OCI-LY1 (cell line): Measurements from ENCODE around the gene CCND2.
A peak's percentile ranks its signal among the peaks of the same experiment; 100 is the strongest.

Experiments used
- H2AFZ ChIP-seq: fragments of 200-600 bp; sonication (generic), shearing (Covaris generic); 2 replicates; pipeline ENCODE4 v1.6.0; 2014; ENCODE audit warnings: antibody characterized with exemption, mild to moderate bottlenecking, low read length
- H3F3A ChIP-seq: fragments of 200-600 bp; sonication (generic), shearing (Covaris generic); 2 replicates; pipeline ENCODE4 v1.6.0; 2014; ENCODE audit warnings: mild to moderate bottlenecking, antibody characterized with exemption, low read length, moderate library complexity; ENCODE audit not compliant: insufficient read depth
- H3K27ac ChIP-seq: fragments of 200-600 bp; sonication (generic); 2 replicates; pipeline ENCODE4 v1.5.1; 2014; ENCODE audit warnings: low read length, mixed run types, mild to moderate bottlenecking, low read depth; ENCODE audit not compliant: poor library complexity, severe bottlenecking
- H3K27me3 ChIP-seq: fragments of 200-600 bp; sonication (generic); 2 replicates; pipeline ENCODE4 v1.6.0; 2014; ENCODE audit warnings: antibody characterized with exemption, mild to moderate bottlenecking, low read length, moderate library complexity; ENCODE audit not compliant: insufficient read depth
- H3K36me3 ChIP-seq: fragments of 200-600 bp; sonication (generic); 2 replicates; pipeline ENCODE4 v1.6.1; 2014; ENCODE audit warnings: mild to moderate bottlenecking, antibody characterized with exemption, low read length, moderate library complexity, mixed read lengths; ENCODE audit not compliant: insufficient read depth
- H3K4me1 ChIP-seq: fragments of 200-600 bp; sonication (generic); 2 replicates; pipeline ENCODE4 v1.5.1; 2014; ENCODE audit warnings: mild to moderate bottlenecking, low read length, moderate library complexity; ENCODE audit not compliant: insufficient read depth, severe bottlenecking
- H3K4me2 ChIP-seq: fragments of 200-600 bp; sonication (generic), shearing (Covaris generic); 2 replicates; pipeline ENCODE4 v1.6.1; 2014; ENCODE audit warnings: low read length
- H3K4me3 ChIP-seq: fragments of 200-600 bp; sonication (generic); 2 replicates; pipeline ENCODE4 v1.5.1; 2014; ENCODE audit warnings: low read length, low read depth, mild to moderate bottlenecking, mixed read lengths; ENCODE audit not compliant: poor library complexity, severe bottlenecking
- H3K79me2 ChIP-seq: fragments of 200-600 bp; shearing (Covaris generic); 2 replicates; pipeline ENCODE4 v1.6.1; 2016; ENCODE audit warnings: mixed run types, low read length, mixed read lengths; ENCODE audit not compliant: insufficient read depth
- H3K9ac ChIP-seq: fragments of 200-600 bp; sonication (generic), shearing (Covaris generic); 2 replicates; pipeline ENCODE4 v1.6.1; 2014; ENCODE audit warnings: mild to moderate bottlenecking, low read length, mixed read lengths
- H3K9me2 ChIP-seq: fragments of 200-600 bp; sonication (generic), shearing (Covaris generic); 2 replicates; pipeline ENCODE4 v1.6.1; 2014; ENCODE audit warnings: low read depth, mild to moderate bottlenecking, low read length, mixed read lengths
- H3K9me3 ChIP-seq: fragments of 200-600 bp; shearing (Covaris generic); 2 replicates; pipeline ENCODE4 v1.6.1; 2014; ENCODE audit warnings: low read length, mixed read lengths
- H4K20me1 ChIP-seq: fragments of 200-600 bp; sonication (generic), shearing (Covaris generic); 2 replicates; pipeline ENCODE4 v1.6.0; 2016; ENCODE audit warnings: mild to moderate bottlenecking, low read length; ENCODE audit not compliant: insufficient read depth
- EZH2 ChIP-seq: fragments of 200-600 bp; sonication (generic), shearing (Covaris generic); IDR thresholded peaks from 2 replicates; pipeline ENCODE4 v1.8.0; 2017; ENCODE audit warnings: borderline replicate concordance, mixed run types, mild to moderate bottlenecking, antibody characterized with exemption, low read length, moderate library complexity, mixed read lengths
- TF ChIP-seq, protein P1 (sequence below): fragments of 200-600 bp; sonication (generic), shearing (Covaris generic); IDR thresholded peaks from 2 replicates; pipeline ENCODE4 v1.5.1; 2017; ENCODE audit warnings: mild to moderate bottlenecking, antibody characterized with exemption, low read length, moderate library complexity, mixed read lengths

Gene CCND2

DNA sequence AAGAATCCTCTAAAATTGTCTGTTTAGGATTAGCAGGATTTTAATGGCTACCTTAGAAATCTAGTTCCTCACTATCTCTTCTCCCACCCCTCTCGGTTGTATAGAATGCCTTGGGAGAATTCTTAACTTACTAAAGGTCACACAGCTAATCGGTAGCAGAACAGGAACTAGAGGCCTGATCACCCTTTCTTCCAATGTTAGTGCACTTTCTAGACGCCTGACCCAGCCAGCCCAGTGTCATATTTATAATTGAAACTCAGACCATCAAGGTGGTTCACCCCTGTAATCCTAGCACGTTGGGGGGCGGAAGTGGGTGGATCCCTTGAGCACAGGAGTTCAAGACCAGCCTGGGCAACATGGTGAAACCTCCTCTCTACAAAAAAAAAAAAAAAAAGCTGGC lies 49.2 kb downstream of the CCND2 start:
- no peak for TF ChIP-seq EZH2
- TF ChIP-seq, protein P1, sequence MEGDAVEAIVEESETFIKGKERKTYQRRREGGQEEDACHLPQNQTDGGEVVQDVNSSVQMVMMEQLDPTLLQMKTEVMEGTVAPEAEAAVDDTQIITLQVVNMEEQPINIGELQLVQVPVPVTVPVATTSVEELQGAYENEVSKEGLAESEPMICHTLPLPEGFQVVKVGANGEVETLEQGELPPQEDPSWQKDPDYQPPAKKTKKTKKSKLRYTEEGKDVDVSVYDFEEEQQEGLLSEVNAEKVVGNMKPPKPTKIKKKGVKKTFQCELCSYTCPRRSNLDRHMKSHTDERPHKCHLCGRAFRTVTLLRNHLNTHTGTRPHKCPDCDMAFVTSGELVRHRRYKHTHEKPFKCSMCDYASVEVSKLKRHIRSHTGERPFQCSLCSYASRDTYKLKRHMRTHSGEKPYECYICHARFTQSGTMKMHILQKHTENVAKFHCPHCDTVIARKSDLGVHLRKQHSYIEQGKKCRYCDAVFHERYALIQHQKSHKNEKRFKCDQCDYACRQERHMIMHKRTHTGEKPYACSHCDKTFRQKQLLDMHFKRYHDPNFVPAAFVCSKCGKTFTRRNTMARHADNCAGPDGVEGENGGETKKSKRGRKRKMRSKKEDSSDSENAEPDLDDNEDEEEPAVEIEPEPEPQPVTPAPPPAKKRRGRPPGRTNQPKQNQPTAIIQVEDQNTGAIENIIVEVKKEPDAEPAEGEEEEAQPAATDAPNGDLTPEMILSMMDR = no peak
- Histone ChIP-seq H2AFZ (no peak overlapping the region), H3K9me3 (no peaks in the 10 kb centered on the region), H3F3A (no peaks in the 10 kb centered on the region), H3K27ac (peak overlapping the region; percentile 80), H3K4me3 (peak overlapping the region; percentile 94), H3K79me2 (peaks cover 11% of the 10 kb centered on the region; the same call in 1 of the 2 replicates), H4K20me1 (no peaks in the 10 kb centered on the region), H3K9ac (peak overlapping the region; percentile 91), H3K36me3 (peaks cover 9% of the 10 kb centered on the region), H3K4me1 (peaks cover 26% of the 10 kb centered on the region), H3K9me2 (no peaks in the 10 kb centered on the region), H3K4me2 (peak overlapping the region; percentile 71), H3K27me3 (no peaks in the 10 kb centered on the region)
